ENCODE measurements around the gene POLD1.
"Not testable (repeated sequence)": the region's sequence is repeated elsewhere in the genome, so short reads cannot be mapped to it uniquely, and the experiment has no call there.

POLD1 gene

DNA sequence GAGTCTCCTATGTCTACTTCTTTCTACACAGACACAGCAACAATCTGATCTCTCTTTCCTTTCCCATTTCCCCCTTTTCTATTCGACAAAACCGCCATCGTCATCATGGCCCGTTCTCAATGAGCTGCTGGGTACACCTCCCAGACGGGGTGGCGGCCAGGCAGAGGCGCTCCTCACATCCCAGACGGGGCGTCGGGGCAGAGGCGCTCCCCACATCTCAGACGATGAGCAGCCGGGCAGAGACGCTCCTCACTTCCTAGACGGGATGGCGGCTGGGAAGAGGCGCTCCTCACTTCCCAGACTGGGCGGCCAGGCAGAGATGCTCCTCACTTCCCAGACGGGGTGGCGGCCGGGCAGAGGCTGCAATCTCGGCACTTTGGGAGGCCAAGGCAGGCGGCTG, 6.8 kb downstream of the POLD1 start:
- DNase-seq (ENCODE audit: low read depth), result not testable (repeated sequence)

DNA sequence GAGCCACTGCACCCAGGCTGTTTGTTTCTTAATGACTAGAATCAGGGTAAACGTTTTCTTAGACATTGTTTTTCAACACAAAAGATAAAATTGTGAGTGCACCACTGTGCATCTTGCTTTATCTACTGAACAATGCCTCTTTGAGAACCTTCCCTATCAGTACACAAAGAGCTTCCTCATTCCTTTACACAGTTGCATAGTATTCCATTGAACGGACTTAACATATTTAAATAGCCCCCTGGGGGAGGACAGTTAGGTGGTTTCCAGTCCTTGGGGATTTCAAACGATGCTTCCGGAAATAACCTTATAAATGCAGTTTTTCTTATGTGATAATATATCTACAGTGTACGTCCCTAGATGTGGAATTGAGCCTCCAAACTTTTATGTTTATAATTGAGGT, 8.6 kb downstream of the POLD1 start:
- no peak for DNase-seq (ENCODE audit: low read depth)

DNA sequence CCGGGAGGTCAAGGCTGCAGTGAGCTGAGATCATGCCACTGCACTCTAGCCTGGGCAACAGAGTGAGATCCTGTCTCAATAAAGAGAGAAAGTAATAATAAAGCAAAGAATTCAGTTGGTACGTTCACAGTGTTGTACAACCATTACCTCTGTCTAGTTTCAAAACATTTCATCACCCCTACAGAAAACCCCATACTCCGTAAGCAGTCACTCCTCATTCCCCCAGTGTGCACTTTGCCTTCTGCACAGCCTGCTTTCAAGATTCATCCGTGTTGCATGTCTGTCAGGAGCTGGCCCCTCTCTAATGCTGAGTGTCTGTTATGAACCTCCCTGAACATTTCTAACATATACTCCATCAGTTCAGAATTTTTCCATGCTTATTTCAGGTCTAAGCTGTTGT, 9.4 kb downstream of the POLD1 start:
- no peak for DNase-seq (ENCODE audit: low read depth)

DNA sequence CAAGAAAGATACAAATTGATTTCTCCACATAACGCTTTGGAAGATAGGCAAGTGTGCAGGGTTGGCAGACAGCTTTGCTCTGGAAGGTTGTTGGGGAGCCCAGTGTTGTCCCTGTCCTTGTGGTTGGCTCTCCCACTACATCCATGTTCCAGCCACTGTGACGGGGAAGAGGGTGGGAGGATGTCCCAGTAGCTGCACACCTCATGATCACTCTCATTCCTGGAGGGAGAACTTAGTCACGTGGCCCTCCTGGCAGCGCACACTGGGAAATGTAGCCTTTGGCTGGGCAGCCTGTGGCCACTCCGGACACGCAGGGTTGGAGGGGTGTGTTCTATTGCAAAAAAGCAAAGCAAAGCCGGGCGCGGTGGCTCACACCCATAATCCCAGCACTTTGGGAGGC, 9.9 kb downstream of the POLD1 start:
- no peak for DNase-seq (ENCODE audit: low read depth)

DNA sequence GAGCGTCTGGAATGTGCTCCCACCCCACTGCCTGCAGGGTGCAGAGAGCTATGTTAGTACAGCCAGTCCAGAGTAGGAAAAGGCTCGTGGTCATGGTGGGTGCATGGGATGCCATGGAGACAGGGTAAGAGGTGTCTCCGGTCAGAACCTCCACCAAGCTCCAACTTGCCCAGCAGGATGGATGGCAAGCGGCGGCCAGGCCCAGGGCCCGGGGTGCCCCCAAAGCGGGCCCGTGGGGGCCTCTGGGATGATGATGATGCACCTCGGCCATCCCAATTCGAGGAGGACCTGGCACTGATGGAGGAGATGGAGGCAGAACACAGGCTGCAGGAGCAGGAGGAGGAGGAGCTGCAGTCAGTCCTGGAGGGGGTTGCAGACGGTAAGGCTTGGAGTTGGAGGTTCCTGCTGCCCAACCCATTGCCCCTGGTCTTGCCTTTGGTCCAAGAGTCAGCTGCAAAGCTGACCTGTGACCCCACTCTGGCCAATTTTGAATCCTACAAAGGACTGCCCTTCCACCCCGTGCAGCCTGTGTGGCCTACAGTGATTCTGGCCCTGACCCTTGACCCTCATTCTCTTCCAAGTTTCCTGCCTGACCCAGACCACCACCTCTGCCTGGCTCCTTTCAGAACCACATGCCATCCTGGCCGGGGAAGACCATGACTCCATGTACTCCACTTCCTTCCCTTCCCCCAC, 14.7 kb downstream of the POLD1 start:
- no peak for DNase-seq (ENCODE audit: low read depth)

DNA sequence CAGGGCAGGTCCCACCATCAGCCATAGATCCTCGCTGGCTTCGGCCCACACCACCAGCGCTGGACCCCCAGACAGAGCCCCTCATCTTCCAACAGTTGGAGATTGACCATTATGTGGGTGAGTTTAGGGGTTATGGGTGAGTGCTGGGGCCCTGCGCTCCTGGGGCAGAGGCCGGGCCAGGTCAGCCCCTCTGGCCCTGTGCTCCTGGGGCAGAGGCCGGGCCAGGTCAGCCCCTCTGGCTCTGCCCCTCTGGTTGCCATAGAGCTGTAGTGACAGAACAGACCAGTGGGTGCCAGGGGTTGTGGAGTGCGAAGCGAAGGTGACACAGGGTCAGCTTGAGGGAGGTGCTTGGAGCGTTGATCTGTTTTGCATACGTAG, 15.2 kb downstream of the POLD1 start:
- DNase-seq (ENCODE audit: low read depth), result no peak

DNA sequence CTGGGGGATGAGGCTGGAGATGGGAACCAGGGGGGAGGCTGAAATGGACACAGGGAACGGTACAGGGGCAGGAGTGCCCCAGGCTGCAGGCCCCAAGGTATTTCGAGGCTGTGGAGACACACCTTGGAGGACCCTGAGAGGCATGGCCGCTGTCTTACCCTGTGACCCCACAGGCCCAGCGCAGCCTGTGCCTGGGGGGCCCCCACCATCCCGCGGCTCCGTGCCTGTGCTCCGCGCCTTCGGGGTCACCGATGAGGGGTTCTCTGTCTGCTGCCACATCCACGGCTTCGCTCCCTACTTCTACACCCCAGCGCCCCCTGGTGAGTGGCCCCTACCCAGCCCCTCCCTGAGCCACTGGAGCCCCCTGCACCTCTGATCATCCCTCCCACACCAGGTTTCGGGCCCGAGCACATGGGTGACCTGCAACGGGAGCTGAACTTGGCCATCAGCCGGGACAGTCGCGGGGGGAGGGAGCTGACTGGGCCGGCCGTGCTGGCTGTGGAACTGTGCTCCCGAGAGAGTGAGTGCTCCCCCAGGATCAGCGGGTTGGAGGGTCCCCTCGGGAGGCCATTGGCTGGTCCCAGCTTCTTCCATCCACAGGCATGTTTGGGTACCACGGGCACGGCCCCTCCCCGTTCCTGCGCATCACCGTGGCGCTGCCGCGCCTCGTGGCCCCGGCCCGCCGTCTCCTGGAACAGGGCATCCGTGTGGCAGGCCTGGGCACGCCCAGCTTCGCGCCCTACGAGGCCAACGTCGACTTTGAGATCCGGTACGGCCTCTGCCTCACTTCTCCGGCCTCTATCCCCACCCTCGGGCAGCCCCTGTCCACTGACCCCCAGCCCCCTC, 17.7 kb downstream of the POLD1 start:
- DNase-seq (ENCODE audit: low read depth), result no peak

DNA sequence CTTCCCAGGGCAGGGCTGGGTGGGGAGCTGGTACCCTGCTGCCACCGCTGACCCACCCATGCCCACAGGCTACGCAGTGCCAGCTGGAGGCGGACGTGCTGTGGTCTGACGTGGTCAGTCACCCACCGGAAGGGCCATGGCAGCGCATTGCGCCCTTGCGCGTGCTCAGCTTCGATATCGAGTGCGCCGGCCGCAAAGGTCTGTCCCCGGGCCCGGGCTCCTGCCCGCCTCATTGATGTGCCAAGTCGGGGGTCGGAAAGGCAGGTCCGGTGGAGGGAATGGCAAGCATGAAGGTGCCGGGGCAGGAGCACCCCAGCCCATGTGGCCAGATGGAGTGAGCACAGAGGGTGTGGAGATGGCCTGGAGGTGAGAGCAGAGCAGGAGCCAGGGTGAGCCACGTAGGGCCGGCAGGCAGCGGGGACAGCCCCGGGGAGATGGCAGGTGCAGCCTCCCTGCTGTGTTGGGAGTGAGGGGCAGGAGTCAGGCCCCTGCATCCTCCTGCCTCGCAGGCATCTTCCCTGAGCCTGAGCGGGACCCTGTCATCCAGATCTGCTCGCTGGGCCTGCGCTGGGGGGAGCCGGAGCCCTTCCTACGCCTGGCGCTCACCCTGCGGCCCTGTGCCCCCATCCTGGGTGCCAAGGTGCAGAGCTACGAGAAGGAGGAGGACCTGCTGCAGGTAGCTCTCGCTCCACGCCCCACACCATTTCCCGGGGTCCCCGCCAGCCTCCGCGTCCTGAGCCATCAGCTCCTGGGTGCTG, 18.6 kb downstream of the POLD1 start:
- DNase-seq (ENCODE audit: low read depth), result no peak

DNA sequence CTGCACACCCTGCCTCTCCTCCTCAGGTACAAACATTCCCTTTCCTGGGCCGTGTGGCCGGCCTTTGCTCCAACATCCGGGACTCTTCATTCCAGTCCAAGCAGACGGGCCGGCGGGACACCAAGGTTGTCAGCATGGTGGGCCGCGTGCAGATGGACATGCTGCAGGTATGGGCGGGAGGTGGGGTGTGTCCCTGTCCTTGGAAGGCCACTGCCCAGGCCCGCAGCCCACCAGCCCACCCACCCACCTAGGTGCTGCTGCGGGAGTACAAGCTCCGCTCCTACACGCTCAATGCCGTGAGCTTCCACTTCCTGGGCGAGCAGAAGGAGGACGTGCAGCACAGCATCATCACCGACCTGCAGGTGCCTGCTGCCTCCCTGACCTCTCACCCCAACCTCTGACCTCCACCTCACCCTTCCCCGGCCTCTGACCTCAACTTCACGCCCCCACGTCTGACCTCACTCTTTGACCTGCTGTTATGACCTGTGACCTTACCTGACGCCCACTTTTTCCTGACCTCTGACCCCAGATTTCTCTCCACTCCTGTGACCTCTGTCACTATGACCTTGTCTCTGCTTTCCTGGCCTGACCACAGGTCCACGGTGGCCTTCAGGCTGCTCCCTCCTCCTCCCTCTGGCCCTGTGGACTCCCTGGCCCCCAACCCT, 22.1 kb downstream of the POLD1 start:
- DNase-seq (ENCODE audit: low read depth), result no peak

DNA sequence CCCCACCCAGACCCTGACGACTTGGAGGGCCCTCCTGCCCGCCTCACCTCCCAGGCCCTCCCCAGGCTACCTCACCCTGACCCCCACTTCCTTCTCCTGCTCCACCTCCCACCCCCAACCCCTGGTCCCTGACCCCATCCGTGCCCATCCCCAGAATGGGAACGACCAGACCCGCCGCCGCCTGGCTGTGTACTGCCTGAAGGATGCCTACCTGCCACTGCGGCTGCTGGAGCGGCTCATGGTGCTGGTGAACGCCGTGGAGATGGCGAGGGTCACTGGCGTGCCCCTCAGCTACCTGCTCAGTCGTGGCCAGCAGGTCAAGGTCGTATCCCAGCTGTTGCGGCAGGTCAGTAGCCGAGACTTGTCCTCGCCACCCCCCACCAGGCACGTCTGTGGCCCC, 22.7 kb downstream of the POLD1 start:
- no peak for DNase-seq (ENCODE audit: low read depth)

DNA sequence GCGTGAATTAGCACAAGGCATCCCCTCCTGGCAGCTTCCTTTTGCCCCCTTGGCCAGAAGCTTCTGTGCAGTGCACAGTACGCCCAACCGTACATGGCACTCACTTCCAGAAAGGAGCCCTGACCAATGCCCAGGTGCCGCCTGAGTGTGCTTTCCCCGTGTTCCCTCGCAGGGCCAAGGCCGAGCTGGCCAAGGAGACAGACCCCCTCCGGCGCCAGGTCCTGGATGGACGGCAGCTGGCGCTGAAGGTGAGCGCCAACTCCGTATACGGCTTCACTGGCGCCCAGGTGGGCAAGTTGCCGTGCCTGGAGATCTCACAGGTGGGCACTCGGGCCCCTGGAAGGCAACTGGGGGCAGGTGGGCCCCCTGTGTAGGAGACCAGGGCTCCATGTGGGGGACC, 25.2 kb downstream of the POLD1 start:
- no peak for DNase-seq (ENCODE audit: low read depth)

DNA sequence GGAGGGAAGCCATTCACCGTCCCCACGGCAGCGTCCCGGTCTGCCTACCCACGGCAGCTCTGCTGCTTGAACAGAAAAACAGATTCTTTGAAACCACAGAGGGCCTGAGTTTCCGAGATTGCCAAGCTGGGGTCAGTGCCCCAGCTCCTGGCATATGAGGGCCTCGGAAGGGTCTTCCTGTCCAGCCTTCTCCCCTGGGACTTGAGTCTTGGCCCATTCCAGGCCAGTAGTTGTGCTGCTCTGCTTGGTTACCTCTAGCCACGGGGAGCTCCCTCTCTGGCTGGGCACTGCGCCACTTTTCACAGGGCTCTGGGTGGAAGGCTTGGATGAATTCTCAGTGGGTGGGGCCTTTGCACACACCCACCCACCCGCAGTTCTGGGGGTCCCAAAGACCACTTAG, 26.0 kb downstream of the POLD1 start:
- no peak for DNase-seq (ENCODE audit: low read depth)

DNA sequence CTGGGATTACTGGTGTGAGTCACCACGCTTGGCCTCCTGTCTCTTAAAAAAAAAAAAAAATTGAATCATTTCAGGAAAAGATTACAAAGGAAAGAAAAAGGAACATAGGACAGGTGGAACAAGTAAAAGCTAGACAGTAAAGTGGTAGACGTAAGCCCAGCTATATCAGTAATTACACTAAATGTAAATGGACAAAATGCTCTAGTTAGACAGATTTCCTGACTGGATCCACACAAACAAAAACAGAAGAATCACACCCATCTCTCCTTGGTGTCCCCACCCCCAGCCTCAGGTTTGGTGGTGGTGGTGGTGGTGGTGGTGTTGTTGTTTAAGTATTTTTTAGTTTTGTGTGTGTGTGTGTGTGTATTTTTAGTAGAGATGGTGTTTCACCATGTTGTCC, 28.3 kb downstream of the POLD1 start:
- no peak for DNase-seq (ENCODE audit: low read depth)

DNA sequence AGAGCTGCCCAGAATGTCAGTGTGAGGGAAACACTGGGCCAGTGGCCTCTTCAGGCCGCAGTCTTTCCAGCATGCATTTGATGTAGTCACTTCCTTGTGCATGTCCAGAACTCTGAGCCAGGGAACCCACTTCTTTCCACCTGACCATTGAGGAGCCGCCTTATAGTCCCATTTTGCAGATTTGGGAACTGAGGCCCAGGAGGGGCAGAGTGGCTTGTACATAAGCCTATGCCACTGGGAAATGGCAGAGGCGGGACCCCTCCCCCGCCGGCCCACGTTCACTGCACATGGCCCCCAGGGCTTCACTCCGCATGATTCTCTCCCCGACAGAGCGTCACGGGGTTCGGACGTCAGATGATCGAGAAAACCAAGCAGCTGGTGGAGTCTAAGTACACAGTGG, 28.9 kb downstream of the POLD1 start:
- DNase-seq (ENCODE audit: low read depth), result no peak

DNA sequence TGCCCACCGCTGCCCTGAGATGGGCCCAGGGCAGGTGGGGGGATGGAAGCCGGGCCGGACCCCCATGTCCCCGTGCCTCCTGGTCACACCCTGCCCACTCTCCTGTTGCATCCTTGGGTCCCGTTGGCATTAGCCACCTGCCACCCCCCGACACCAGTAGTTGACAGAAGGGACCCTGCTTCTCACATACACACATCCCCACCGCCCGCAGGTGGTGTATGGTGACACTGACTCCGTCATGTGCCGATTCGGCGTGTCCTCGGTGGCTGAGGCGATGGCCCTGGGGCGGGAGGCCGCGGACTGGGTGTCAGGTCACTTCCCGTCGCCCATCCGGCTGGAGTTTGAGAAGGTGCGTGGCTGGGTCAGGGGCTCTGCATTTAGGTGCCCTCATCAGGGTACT, 29.4 kb downstream of the POLD1 start:
- DNase-seq (ENCODE audit: low read depth), result no peak

DNA sequence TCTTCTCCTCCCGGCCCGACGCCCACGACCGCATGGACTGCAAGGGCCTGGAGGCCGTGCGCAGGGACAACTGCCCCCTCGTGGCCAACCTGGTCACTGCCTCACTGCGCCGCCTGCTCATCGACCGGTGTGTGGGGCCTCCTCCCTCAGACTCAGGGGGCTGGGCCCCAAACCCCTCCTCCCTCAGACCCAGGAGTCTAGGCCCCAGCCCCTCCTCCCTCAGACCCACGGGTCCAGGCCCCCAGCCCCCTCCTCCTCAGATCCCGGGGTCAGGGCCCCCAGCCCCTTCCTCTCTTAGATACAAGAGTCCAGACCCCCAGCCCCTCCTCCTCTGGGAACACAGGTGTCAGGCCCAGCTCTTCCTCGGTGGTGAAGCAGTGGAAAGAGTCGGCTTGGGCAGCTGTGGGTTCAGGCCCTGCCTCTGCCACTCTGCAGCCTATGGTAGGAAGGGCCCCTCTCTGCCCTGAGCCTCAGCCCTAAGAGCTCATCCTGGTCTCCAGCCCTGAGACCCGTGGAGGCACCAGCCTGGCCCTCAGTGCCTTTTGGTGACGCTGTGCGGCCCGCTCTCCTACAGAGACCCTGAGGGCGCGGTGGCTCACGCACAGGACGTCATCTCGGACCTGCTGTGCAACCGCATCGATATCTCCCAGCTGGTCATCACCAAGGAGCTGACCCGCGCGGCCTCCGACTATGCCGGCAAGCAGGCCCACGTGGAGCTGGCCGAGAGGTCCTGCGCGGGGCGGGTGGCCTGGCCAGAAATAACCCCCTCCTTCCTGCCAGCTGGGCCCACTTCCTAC, 30.9 kb downstream of the POLD1 start:
- DNase-seq (ENCODE audit: low read depth), result no peak

DNA sequence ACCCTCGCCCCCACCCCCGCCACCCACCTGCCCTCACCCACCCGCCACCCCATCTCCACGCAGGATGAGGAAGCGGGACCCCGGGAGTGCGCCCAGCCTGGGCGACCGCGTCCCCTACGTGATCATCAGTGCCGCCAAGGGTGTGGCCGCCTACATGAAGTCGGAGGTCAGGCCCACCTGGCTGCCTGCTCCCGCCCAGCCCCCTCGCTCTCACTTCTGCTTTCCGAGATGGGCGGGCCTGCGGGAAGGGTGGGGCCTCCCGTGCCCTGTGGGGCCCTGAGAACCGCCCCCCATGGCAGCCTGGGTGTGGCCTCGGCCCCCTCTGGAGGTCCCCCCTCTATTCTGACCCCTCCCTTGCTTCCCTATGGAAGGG, 31.5 kb downstream of the POLD1 start:
- no peak for DNase-seq (ENCODE audit: low read depth)

DNA sequence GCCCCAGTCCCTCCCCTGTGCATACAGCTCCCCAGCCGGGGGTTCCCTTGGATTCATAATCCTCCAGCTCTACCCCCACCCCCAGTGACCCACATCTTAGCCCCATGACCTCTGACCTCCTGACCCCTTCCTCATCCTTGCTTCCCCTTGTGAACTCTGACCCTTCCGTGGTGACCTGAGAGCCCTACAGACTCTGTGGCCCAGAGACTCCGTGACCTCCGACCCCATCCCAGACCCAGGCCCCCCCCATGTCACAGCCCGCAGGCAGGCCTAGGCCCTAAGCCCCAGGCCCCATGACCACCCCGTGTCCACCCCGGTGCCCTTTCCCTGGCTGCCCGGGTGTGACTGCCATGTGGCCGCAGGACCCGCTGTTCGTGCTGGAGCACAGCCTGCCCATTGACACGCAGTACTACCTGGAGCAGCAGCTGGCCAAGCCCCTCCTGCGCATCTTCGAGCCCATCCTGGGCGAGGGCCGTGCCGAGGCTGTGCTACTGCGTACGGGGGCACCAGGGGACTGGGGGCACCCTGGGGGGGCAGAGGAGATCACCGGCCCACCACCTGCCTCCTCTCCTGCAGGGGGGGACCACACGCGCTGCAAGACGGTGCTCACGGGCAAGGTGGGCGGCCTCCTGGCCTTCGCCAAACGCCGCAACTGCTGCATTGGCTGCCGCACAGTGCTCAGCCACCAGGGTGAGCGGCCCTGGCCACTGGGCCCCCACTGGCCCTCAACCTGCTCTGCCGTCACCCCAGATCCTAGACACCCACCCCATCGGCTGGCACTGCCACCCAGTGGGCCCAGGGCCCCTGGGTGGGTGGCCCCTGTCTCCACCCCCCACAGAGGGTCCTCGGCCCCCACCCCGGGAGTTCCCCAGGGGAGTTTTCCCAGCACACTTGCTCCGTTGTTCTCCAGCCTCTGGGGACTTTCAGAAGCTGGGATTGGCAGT, 32.2 kb downstream of the POLD1 start:
- no peak for DNase-seq (ENCODE audit: low read depth)

DNA sequence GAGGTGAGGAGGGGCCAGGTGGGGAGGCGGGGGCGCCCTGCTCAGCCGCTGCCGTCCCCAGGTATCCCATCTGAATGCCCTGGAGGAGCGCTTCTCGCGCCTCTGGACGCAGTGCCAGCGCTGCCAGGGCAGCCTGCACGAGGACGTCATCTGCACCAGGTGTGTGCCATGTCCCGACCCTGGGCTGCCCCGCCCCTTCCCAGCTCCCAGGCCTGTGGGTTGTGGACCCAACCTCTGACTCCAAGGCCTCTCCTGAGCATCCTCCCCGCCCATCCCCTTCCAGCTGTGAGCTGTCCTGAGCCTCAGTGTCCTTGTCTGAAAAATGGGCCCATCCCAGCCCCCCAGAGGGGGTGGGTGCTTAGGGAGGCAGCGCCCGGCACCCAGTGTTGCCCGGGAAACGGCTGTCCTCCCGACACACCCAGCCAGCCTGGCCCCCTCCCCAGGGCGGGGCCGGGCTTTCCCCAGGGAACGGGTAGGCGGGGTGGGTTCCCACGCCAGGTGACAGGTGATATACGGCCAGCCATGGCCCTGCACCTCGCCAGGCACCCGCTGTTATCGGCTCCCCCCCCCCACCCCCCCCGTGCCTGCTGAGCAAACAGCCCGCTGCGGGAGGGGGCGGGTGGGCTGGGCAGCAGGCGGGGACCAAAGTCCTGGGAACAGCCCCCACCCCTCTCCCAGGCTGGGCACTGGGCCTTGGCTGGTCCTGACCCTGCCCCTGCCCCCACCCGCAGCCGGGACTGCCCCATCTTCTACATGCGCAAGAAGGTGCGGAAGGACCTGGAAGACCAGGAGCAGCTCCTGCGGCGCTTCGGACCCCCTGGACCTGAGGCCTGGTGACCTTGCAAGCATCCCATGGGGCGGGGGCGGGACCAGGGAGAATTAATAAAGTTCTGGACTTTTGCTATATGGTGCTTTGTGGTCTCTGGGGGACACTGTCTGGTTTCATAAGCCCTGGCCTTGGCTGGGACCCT, 33.2 kb downstream of the POLD1 start:
- DNase-seq (ENCODE audit: low read depth), result no peak

All from GM04504 (cell line).